Neural progenitor cell (in vitro differentiated cells): ENCODE results near the gene IMPG2.

Source experiments
- CTCF ChIP-seq: fragments of 200-600 bp; sonication (generic); IDR thresholded peaks from 2 replicates; pipeline ENCODE4 v1.5.1; 2017; ENCODE audit warnings: antibody characterized with exemption, mild to moderate bottlenecking
- EZH2 ChIP-seq: fragments of 200-600 bp; sonication (generic); IDR thresholded peaks from 2 replicates; pipeline ENCODE4 v1.6.1; 2017; ENCODE audit warnings: antibody characterized with exemption, mild to moderate bottlenecking, moderate library complexity

- TF ChIP-seq CTCF (no peak), EZH2 (no peak)
Observed at GRCh38 chr3:101333883-101334282, 13.5 kb upstream of the IMPG2 start.
